DMS 273 treated with DMSO at 0.1 percent for 48 hours (cell line): ENCODE data around the gene DAPK3.
"Not testable (repeated sequence)": the region's sequence is repeated elsewhere in the genome, so short reads cannot be mapped to it uniquely, and the experiment has no call there.

Experiments
- DNase-seq: peaks from one replicate; lab custom pipeline; 2025; lab: John Stamatoyannopoulos, UW

Gene DAPK3

GRCh38 chr19:3954107-3954506, 16.8 kb downstream of the DAPK3 start:
- no peak for DNase-seq

DNA sequence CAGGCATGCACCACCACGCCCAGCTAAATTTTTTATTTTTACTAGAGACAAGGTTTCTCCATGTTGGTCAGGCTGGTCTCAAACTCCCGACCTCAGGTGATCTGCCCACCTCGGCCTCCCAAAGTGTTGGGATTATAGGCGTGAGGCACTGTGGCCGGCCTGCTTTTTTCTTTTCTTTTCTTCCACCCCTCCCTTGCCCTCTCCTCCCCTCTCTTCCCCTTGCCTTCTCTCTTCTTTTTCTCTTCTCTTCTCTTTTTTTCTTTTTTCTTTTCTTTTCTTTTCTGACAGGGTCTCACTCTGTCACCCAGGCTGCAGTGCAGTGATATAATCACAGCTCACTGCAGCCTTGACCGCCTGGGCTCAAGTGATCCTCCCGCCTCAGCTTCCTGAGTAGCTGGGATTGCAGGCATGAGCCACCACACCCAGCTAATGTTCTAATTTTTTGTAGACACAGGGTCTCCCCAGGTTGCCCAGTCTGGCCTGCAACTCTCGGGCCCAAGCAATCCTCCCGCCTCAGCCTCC, 18.1 kb downstream of the DAPK3 start:
- DNase-seq, result not testable (repeated sequence)

DNA sequence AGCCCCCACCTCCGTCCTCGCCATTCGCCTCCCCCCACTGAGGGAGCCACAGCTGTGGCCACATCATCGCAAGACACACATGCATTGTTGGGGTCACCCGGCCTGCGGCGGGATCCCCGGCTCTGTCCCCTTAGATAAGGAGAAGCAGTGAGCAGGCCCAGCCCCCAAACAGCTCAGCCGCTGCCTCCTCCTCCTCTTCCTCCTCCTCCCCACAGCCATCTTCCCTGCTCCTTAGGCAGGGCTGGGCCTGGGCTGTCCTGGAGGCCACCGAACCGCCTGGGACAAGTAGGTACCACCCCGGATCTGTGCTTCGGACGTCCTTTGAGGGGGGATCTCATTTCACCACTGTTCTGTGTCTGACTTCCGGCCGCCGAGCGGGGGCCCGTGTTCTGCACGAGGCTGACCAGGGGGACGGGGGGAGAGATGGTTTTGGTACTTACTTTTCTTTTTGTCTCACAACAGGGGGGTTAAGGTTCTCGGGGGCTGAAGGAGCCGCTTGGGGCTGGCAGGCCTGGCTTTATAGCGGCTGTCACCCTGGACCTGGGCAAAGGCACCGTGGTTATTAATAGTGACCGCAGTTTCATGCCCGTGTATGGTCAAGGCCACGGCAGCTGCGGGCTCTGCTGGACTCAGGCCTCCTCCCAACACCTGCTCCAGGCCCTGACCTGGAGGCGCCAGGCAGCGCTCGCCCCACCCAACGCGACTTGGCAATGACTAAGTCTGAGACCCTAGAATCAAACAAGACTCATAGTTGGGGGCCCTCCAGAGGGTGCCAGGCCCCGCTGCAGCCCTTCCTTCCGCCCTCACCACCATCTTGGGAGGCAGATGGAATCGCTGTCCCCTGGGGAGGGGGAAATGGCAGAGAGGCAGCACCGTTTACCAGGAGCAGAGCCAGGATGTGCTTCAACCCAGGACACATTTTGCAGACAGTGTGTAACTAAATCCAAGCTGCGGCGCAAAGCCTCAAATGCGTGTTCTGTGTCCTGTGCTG, 19.7 kb downstream of the DAPK3 start:
- DNase-seq, result peak; percentile 36

- no peak for DNase-seq
These were observed 20.7 kb downstream of the DAPK3 start for GRCh38 chr19:3949997-3950859.

DNA sequence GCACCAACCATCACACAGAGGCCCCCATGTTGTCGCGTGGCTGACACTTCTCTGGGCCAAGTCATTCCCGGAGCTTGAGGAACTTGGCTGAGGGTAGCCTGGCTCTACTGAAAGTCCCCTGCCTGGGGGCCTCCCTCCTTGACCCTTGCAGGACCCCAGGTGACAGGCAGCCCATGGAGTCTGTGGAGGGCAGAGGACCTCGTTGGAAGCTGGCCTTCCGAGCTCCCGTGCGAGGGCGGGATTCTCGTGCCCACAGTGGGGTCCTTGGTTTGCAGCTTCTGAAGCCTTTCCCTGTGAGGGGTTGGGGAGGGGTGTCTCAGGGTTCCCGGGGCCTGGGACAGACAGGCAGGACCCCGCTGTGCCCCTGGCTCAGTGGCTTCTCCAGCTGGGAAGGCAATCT, 21.6 kb downstream of the DAPK3 start:
- DNase-seq, result no peak

- DNase-seq, result not testable (repeated sequence)
These were observed 23.5 kb downstream of the DAPK3 start for GRCh38 chr19:3947316-3947933.

GRCh38 chr19:3945838-3946237, 25.1 kb downstream of the DAPK3 start:
- no peak for DNase-seq

- DNase-seq, result no peak
These were observed 26.7 kb downstream of the DAPK3 start for GRCh38 chr19:3944018-3944721.

- DNase-seq, result no peak
These were observed 28.0 kb downstream of the DAPK3 start for GRCh38 chr19:3942790-3943409.

- DNase-seq, result not testable (repeated sequence)
These were observed 32.5 kb downstream of the DAPK3 start for GRCh38 chr19:3938300-3938950.

- no peak for DNase-seq
These were observed 34.1 kb downstream of the DAPK3 start for GRCh38 chr19:3936506-3937442.

DNA sequence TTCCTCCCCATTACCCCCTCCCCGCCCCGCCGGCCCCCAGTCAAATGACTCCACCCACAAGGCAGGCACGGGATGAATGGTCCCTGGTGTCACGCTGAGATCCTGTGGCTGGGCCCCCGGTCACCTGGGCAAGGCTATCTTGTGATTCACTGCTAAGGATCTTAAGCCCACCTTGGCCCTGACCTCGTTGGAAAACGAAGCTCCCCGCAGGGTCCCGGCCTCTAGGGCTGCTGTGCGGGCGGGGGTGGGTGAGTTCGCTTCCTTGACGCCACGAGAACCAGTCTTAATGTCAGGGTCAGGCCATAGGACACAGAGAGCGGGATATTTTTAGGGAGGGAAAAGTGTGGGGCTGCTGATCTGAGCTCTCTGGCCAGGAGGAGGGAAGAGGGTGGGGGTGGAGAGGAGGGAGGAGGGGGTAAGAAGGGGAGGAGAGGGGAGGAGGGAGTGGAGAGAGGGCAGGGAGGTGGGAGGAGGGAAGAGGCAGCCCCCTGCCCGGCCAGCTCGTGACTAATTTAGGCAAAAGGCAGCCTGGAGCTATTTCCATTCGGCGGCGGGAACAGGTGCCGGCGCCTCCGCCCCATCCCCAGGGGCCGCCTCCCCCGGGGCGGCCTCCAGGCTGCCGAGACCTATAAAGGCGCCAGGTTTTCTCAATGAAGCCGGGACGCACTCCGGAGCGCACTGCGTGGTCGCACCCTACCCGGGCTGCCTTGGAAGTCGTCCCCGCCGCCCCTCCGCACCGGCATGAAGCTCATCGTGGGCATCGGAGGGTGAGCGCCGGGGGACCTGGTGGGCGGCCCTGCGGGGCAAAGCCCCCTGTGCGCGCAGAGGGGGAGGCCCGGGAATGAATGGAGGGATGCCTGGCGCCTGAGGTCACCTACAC, 37.7 kb downstream of the DAPK3 start, which contains the start of gene NMRK2:
Gene NMRK2, plus strand, starts transcription at position 139 of the 880 bp plus-strand sequence. Its CDS starts 603 bp downstream, at position 742.
- DNase-seq, result no peak

GRCh38 chr19:3931041-3931440, 39.9 kb downstream of the DAPK3 start:
- DNase-seq, result no peak

- no peak for DNase-seq
These were observed 47.0 kb downstream of the DAPK3 start for GRCh38 chr19:3923912-3924311.

- no peak for DNase-seq
These were observed 47.7 kb downstream of the DAPK3 start for GRCh38 chr19:3923096-3923758.

DNA sequence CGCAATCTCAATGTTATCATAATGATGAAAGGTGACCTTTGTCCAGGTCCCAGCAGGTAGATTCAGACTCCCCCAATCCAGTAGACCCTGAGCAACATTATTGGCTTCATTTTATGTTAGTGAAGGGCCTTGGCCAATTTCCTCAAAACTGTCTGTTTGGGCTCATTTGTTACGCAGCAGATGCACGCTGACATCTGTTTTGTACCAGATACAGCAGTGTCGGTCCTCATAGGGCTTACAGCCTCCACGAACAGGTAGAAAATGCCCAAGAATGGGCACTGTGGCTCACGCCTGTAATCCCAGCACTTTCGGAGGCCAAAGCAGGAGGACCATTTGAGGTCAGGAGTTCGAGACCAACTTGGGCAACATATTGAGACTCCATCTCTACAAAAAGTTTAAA, 51.1 kb downstream of the DAPK3 start:
- DNase-seq, result no peak

GRCh38 chr19:3916033-3916432, 54.9 kb downstream of the DAPK3 start:
- no peak for DNase-seq

DNA sequence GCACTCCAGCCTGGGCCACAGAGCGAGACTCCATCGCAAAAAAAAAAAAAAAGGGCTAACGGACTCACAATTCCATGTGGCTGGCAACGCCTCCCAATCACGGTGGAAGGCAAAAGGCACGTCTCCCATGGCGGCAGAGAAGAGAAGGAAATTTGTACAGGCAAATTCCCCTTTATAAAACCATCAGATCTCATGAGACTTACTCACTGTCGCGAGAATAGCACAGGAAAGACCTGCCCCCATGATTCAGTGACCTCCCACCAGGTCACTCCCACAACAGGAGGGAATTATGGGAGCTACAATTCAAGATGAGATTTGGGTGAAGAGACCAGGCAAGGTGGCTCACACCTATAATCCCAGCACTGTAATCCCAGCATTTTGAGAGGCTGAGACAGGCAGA, 56.7 kb downstream of the DAPK3 start:
- no peak for DNase-seq
